ENCODE measurements around the gene DOK5.

The DOK5 gene

GRCh38 chr20:54451171-54451570 is 24.2 kb upstream of the DOK5 start:
- H3K4me2 ChIP-seq (ENCODE audit: low read depth, low read length, poor library complexity, severe bottlenecking), result no peak overlapping the region
- no peak overlapping the region for H3K4me3 ChIP-seq (ENCODE audit: insufficient read depth, low read length, poor library complexity, severe bottlenecking)
- no peaks in the 10 kb centered on the region for H3K27me3 ChIP-seq (ENCODE audit: low read length)
- TF ChIP-seq EZH2phosphoT487 (conservative IDR thresholded peaks at IDR 0.05; ENCODE audit: low read length) (no peak), CTCF (IDR thresholded peaks at IDR 0.05; ENCODE audit: insufficient read depth, low read length, poor library complexity, severe bottlenecking) (no peak)
- H3K79me2 ChIP-seq (ENCODE audit: insufficient read depth, low read length), result no peaks in the 10 kb centered on the region
- H4K20me1 ChIP-seq (ENCODE audit: low read depth, low read length), result no peaks in the 10 kb centered on the region
- no peaks in the 10 kb centered on the region for H3K36me3 ChIP-seq (ENCODE audit: low read length)
- no peaks in the 10 kb centered on the region for H3K9me2 ChIP-seq (replicated peaks; ENCODE audit: insufficient read depth, low read length)
- no peaks in the 10 kb centered on the region for H3K9me3 ChIP-seq (ENCODE audit: insufficient read depth, low read length)
- H3K27ac ChIP-seq (ENCODE audit: low read depth, low read length), result no peak overlapping the region
- no peak overlapping the region for H2AFZ ChIP-seq (ENCODE audit: low read depth, low read length, severe bottlenecking)
- H3K9ac ChIP-seq (ENCODE audit: low read length), result no peak overlapping the region
- no peaks in the 10 kb centered on the region for H3F3A ChIP-seq (ENCODE audit: insufficient read depth)

GRCh38 chr20:54452277-54452676 is 23.1 kb upstream of the DOK5 start:
- Histone ChIP-seq H3K36me3 (ENCODE audit: low read length) (no peaks in the 10 kb centered on the region), H3K79me2 (ENCODE audit: insufficient read depth, low read length) (no peaks in the 10 kb centered on the region), H3K27me3 (ENCODE audit: low read length) (no peaks in the 10 kb centered on the region), H3K9ac (ENCODE audit: low read length) (no peak overlapping the region), H3K9me3 (ENCODE audit: insufficient read depth, low read length) (no peaks in the 10 kb centered on the region), H3K27ac (ENCODE audit: low read depth, low read length) (no peak overlapping the region), H3K4me2 (ENCODE audit: low read depth, low read length, poor library complexity, severe bottlenecking) (no peak overlapping the region), H3K9me2 (replicated peaks; ENCODE audit: insufficient read depth, low read length) (no peaks in the 10 kb centered on the region), H4K20me1 (ENCODE audit: low read depth, low read length) (no peaks in the 10 kb centered on the region), H3K4me3 (ENCODE audit: insufficient read depth, low read length, poor library complexity, severe bottlenecking) (no peak overlapping the region), H2AFZ (ENCODE audit: low read depth, low read length, severe bottlenecking) (no peak overlapping the region), H3F3A (ENCODE audit: insufficient read depth) (no peaks in the 10 kb centered on the region)
- TF ChIP-seq EZH2phosphoT487 (conservative IDR thresholded peaks at IDR 0.05; ENCODE audit: low read length), result no peak
- TF ChIP-seq CTCF (IDR thresholded peaks at IDR 0.05; ENCODE audit: insufficient read depth, low read length, poor library complexity, severe bottlenecking), result no peak

GRCh38 chr20:54454982-54455381 is 20.4 kb upstream of the DOK5 start:
- no peaks in the 10 kb centered on the region for H3K9me2 ChIP-seq (replicated peaks; ENCODE audit: insufficient read depth, low read length)
- no peaks in the 10 kb centered on the region for H3K36me3 ChIP-seq (ENCODE audit: low read length)
- no peaks in the 10 kb centered on the region for H3F3A ChIP-seq (ENCODE audit: insufficient read depth)
- H3K27me3 ChIP-seq (ENCODE audit: low read length), result no peaks in the 10 kb centered on the region
- no peak overlapping the region for H3K27ac ChIP-seq (ENCODE audit: low read depth, low read length)
- H3K79me2 ChIP-seq (ENCODE audit: insufficient read depth, low read length), result no peaks in the 10 kb centered on the region
- H3K4me3 ChIP-seq (ENCODE audit: insufficient read depth, low read length, poor library complexity, severe bottlenecking), result no peak overlapping the region
- no peaks in the 10 kb centered on the region for H3K9me3 ChIP-seq (ENCODE audit: insufficient read depth, low read length)
- H2AFZ ChIP-seq (ENCODE audit: low read depth, low read length, severe bottlenecking), result no peak overlapping the region
- no peak overlapping the region for H3K4me2 ChIP-seq (ENCODE audit: low read depth, low read length, poor library complexity, severe bottlenecking)
- TF ChIP-seq CTCF (IDR thresholded peaks at IDR 0.05; ENCODE audit: insufficient read depth, low read length, poor library complexity, severe bottlenecking), result no peak
- no peak for TF ChIP-seq EZH2phosphoT487 (conservative IDR thresholded peaks at IDR 0.05; ENCODE audit: low read length)
- no peak overlapping the region for H3K9ac ChIP-seq (ENCODE audit: low read length)
- H4K20me1 ChIP-seq (ENCODE audit: low read depth, low read length), result no peaks in the 10 kb centered on the region

All from SU-DHL-6 (cell line).